AG04450 (cell line): ENCODE measurements around the gene ARMS2. TPM values are rescaled to one million over a fixed set of nuclear protein-coding genes. Genes with fewer than 3 reads are reported as not detected.

ENCODE experiments used
- CTCF ChIA-PET: fragments of 300-600, 350-600 bp; formaldehyde crosslinking; extraction: SDS; loops from one replicate; lab custom pipeline; 2022; ENCODE audit warnings: antibody characterized with exemption, inconsistent platforms; lab: Charles Lee
- POLR2A ChIA-PET: fragments of 350-600 bp; formaldehyde crosslinking; extraction: SDS; loops from one replicate; lab custom pipeline; 2021; ENCODE audit warnings: antibody characterized with exemption, inconsistent platforms; lab: Yijun Ruan, JAX
- DNase-seq: peaks from one replicate; pipeline ENCODE4 v3.0.0-alpha.2; 2011; ENCODE audit warnings: low read depth, low spot score
- H3K27ac ChIP-seq: one replicate; pipeline ENCODE4 v1.5.1; 2012; ENCODE audit warnings: low read depth, low read length, control low read depth
- H3K27me3 ChIP-seq: one replicate; pipeline ENCODE4 v1.6.0; 2012; ENCODE audit warnings: low read length; ENCODE audit not compliant: control insufficient read depth, insufficient read depth
- H3K4me3 ChIP-seq: 2 replicates; pipeline ENCODE4 v1.5.1; 2011; ENCODE audit warnings: mild to moderate bottlenecking, low read depth, low read length, control low read depth
- H3K9me3 ChIP-seq: 2 replicates; pipeline ENCODE4 v1.5.1; 2012; ENCODE audit warnings: low read length; ENCODE audit not compliant: control insufficient read depth, insufficient read depth
- CTCF ChIP-seq: IDR thresholded peaks from 2 replicates; pipeline ENCODE4 v1.5.1; 2011; ENCODE audit warnings: low read depth, low read length, control low read depth, inconsistent platforms
- polyA plus RNA-seq: library from polyadenylated mRNA; depleted of rRNA; stranded (reverse); fragments of >200 nt; gene quantifications from 2 replicates; pipeline ENCODE4 v1.2.3, GENCODE V29; 2011

Gene ARMS2
- polyA plus RNA-seq, 1 experiment: not detected

GRCh38 chr10:122498521-122498920, 44.1 kb downstream of the ARMS2 start:
- DNase-seq: no peak
- Histone ChIP-seq H3K4me3 (no peak overlapping the region), H3K9me3 (no peaks in the 10 kb centered on the region; the same call in 1 of the 2 replicates), H3K27me3 (no peaks in the 10 kb centered on the region), H3K27ac (no peak overlapping the region)
- TF ChIP-seq CTCF: no peak
- ChIA-PET CTCF (interaction anchor here (1.0 to 2.3 kb wide), 2 partner anchors 29 to 156 kb away, joined by 3 to 8 read pairs; no protein-coding TSS in a partner anchor), POLR2A (interaction anchor here (0.6 to 1.8 kb wide), 2 partner anchors 30 to 430 kb away, joined by 5 read pairs; no protein-coding TSS in a partner anchor)

GRCh38 chr10:122499012-122499411, 44.6 kb downstream of the ARMS2 start:
- Histone ChIP-seq H3K27ac (no peak overlapping the region), H3K4me3 (no peak overlapping the region), H3K9me3 (no peaks in the 10 kb centered on the region; the same call in 1 of the 2 replicates), H3K27me3 (no peaks in the 10 kb centered on the region)
- no peak for TF ChIP-seq CTCF
- CTCF ChIA-PET: interaction anchor here (0.7 to 2.3 kb wide), 2 partner anchors 156 to 405 kb away, joined by 3 to 8 read pairs; no protein-coding TSS in a partner anchor
- no peak for DNase-seq
- POLR2A ChIA-PET: interaction anchor here (1.8 kb wide), 1 partner anchor 30 kb away, joined by 5 read pairs; no protein-coding TSS in a partner anchor

- TF ChIP-seq CTCF: no peak
- Histone ChIP-seq H3K27me3 (no peaks in the 10 kb centered on the region), H3K4me3 (no peak overlapping the region), H3K27ac (no peak overlapping the region), H3K9me3 (no peaks in the 10 kb centered on the region; the same call in 1 of the 2 replicates)
- CTCF ChIA-PET: interaction anchor here (0.7 kb wide), 1 partner anchor 406 kb away, joined by 3 read pairs; no protein-coding TSS in a partner anchor
- peak; percentile 21 for DNase-seq
- POLR2A ChIA-PET: interaction anchor here (1.8 kb wide), 1 partner anchor 30 kb away, joined by 5 read pairs; no protein-coding TSS in a partner anchor
Observed at GRCh38 chr10:122499491-122499941, 45.1 kb downstream of the ARMS2 start.

GRCh38 chr10:122500194-122500593, 45.7 kb downstream of the ARMS2 start:
- Histone ChIP-seq H3K27me3 (no peaks in the 10 kb centered on the region), H3K27ac (no peak overlapping the region), H3K9me3 (no peaks in the 10 kb centered on the region; the same call in 1 of the 2 replicates), H3K4me3 (no peak overlapping the region)
- TF ChIP-seq CTCF: no peak
- CTCF ChIA-PET: interaction anchor here (1.0 kb wide), 1 partner anchor 65 kb away, joined by 4 read pairs; no protein-coding TSS in a partner anchor
- DNase-seq: no peak
- POLR2A ChIA-PET: no interaction called here

DNA sequence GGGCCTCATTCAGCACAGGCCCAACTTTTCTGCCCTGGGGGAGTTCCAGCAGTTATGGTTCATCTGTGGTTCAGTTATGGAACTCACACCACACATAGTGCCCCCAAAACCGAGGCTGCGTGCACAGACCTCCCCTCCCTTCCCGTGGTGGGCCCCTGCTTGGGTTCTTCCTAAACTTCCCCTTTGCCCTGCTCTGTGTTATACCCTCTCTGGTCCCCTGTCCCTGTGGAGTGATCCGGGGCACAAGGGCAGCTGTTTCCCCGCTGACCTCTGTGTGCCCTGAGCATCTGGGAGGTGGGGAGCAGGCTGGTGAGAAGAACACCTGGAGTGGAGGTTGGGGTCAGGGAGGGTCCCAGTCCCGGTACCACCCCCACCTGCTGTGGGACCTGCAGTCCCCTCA, 46.3 kb downstream of the ARMS2 start:
- no peak overlapping the region for H3K4me3 ChIP-seq
- no peaks in the 10 kb centered on the region; the same call in 1 of the 2 replicates for H3K9me3 ChIP-seq
- H3K27ac ChIP-seq: no peak overlapping the region
- DNase-seq: no peak
- H3K27me3 ChIP-seq: no peaks in the 10 kb centered on the region
- CTCF ChIA-PET: interaction anchor here (1.0 kb wide), 1 partner anchor 65 kb away, joined by 4 read pairs; no protein-coding TSS in a partner anchor
- POLR2A ChIA-PET: no interaction called here
- no peak for TF ChIP-seq CTCF
